OCI-LY1 (cell line): ENCODE data around the gene NOD1.
"Not testable (repeated sequence)": the region's sequence is repeated elsewhere in the genome, so short reads cannot be mapped to it uniquely, and the experiment has no call there.

ENCODE experiments used
- H2AFZ ChIP-seq: fragments of 200-600 bp; sonication (generic), shearing (Covaris generic); 2 replicates; pipeline ENCODE4 v1.6.0; 2014; ENCODE audit warnings: antibody characterized with exemption, mild to moderate bottlenecking, low read length
- H3F3A ChIP-seq: fragments of 200-600 bp; sonication (generic), shearing (Covaris generic); 2 replicates; pipeline ENCODE4 v1.6.0; 2014; ENCODE audit warnings: mild to moderate bottlenecking, antibody characterized with exemption, low read length, moderate library complexity; ENCODE audit not compliant: insufficient read depth
- H3K27ac ChIP-seq: fragments of 200-600 bp; sonication (generic); 2 replicates; pipeline ENCODE4 v1.5.1; 2014; ENCODE audit warnings: low read length, mixed run types, mild to moderate bottlenecking, low read depth; ENCODE audit not compliant: poor library complexity, severe bottlenecking
- H3K27me3 ChIP-seq: fragments of 200-600 bp; sonication (generic); 2 replicates; pipeline ENCODE4 v1.6.0; 2014; ENCODE audit warnings: antibody characterized with exemption, mild to moderate bottlenecking, low read length, moderate library complexity; ENCODE audit not compliant: insufficient read depth
- H3K36me3 ChIP-seq: fragments of 200-600 bp; sonication (generic); 2 replicates; pipeline ENCODE4 v1.6.1; 2014; ENCODE audit warnings: mild to moderate bottlenecking, antibody characterized with exemption, low read length, moderate library complexity, mixed read lengths; ENCODE audit not compliant: insufficient read depth
- H3K4me1 ChIP-seq: fragments of 200-600 bp; sonication (generic); 2 replicates; pipeline ENCODE4 v1.5.1; 2014; ENCODE audit warnings: mild to moderate bottlenecking, low read length, moderate library complexity; ENCODE audit not compliant: insufficient read depth, severe bottlenecking
- H3K4me2 ChIP-seq: fragments of 200-600 bp; sonication (generic), shearing (Covaris generic); 2 replicates; pipeline ENCODE4 v1.6.1; 2014; ENCODE audit warnings: low read length
- H3K4me3 ChIP-seq: fragments of 200-600 bp; sonication (generic); 2 replicates; pipeline ENCODE4 v1.5.1; 2014; ENCODE audit warnings: low read length, low read depth, mild to moderate bottlenecking, mixed read lengths; ENCODE audit not compliant: poor library complexity, severe bottlenecking
- H3K79me2 ChIP-seq: fragments of 200-600 bp; shearing (Covaris generic); 2 replicates; pipeline ENCODE4 v1.6.1; 2016; ENCODE audit warnings: mixed run types, low read length, mixed read lengths; ENCODE audit not compliant: insufficient read depth
- H3K9ac ChIP-seq: fragments of 200-600 bp; sonication (generic), shearing (Covaris generic); 2 replicates; pipeline ENCODE4 v1.6.1; 2014; ENCODE audit warnings: mild to moderate bottlenecking, low read length, mixed read lengths
- H3K9me2 ChIP-seq: fragments of 200-600 bp; sonication (generic), shearing (Covaris generic); 2 replicates; pipeline ENCODE4 v1.6.1; 2014; ENCODE audit warnings: low read depth, mild to moderate bottlenecking, low read length, mixed read lengths
- H3K9me3 ChIP-seq: fragments of 200-600 bp; shearing (Covaris generic); 2 replicates; pipeline ENCODE4 v1.6.1; 2014; ENCODE audit warnings: low read length, mixed read lengths
- H4K20me1 ChIP-seq: fragments of 200-600 bp; sonication (generic), shearing (Covaris generic); 2 replicates; pipeline ENCODE4 v1.6.0; 2016; ENCODE audit warnings: mild to moderate bottlenecking, low read length; ENCODE audit not compliant: insufficient read depth
- CTCF ChIP-seq: fragments of 200-600 bp; sonication (generic), shearing (Covaris generic); IDR thresholded peaks from 2 replicates; pipeline ENCODE4 v1.5.1; 2017; ENCODE audit warnings: mild to moderate bottlenecking, antibody characterized with exemption, low read length, moderate library complexity, mixed read lengths
- EZH2 ChIP-seq: fragments of 200-600 bp; sonication (generic), shearing (Covaris generic); IDR thresholded peaks from 2 replicates; pipeline ENCODE4 v1.8.0; 2017; ENCODE audit warnings: borderline replicate concordance, mixed run types, mild to moderate bottlenecking, antibody characterized with exemption, low read length, moderate library complexity, mixed read lengths

Gene NOD1

DNA sequence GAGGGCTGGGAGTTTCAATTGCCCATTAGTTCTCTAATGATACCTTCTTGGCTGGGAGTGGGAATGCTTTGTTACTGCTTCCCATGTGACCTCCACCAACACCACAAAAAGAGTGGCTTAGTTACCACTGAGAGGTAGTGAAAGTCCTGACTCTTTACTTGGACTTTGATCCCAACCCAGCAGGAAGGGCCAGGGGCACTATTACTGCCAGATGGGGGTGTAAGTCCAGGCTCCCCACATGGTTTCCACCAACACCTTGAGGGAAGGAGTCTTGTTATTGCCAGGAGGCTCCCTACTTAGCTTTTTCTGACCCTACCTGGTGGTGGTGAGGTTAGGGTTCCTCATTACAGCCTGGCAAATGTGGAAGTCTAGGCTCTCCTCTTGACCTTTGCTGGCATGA, 14.6 kb upstream of the NOD1 start:
- H3K4me1 ChIP-seq: no peaks in the 10 kb centered on the region
- H3K4me2 ChIP-seq: no peak overlapping the region
- H3K79me2 ChIP-seq: no peaks in the 10 kb centered on the region
- no peak overlapping the region for H2AFZ ChIP-seq
- H3K9me2 ChIP-seq: no peaks in the 10 kb centered on the region
- H3F3A ChIP-seq: no peaks in the 10 kb centered on the region
- H3K36me3 ChIP-seq: peaks cover 29% of the 10 kb centered on the region
- no peak overlapping the region for H3K4me3 ChIP-seq
- no peak overlapping the region for H3K9ac ChIP-seq
- no peak for TF ChIP-seq CTCF
- no peak for TF ChIP-seq EZH2
- H3K9me3 ChIP-seq: peaks cover 26% of the 10 kb centered on the region
- H3K27ac ChIP-seq: no peak overlapping the region
- no peaks in the 10 kb centered on the region for H4K20me1 ChIP-seq
- H3K27me3 ChIP-seq: no peaks in the 10 kb centered on the region

GRCh38 chr7:30491417-30491816, 12.8 kb upstream of the NOD1 start:
- Histone ChIP-seq H3K79me2 (no peaks in the 10 kb centered on the region), H3K27me3 (no peaks in the 10 kb centered on the region), H2AFZ (no peak overlapping the region), H3K9me3 (peaks cover 26% of the 10 kb centered on the region), H3K36me3 (peaks cover 16% of the 10 kb centered on the region), H3K4me3 (no peak overlapping the region), H3K9me2 (no peaks in the 10 kb centered on the region), H4K20me1 (no peaks in the 10 kb centered on the region), H3K4me1 (no peaks in the 10 kb centered on the region), H3K4me2 (no peak overlapping the region), H3F3A (no peaks in the 10 kb centered on the region), H3K27ac (no peak overlapping the region), H3K9ac (no peak overlapping the region)
- TF ChIP-seq EZH2 (no peak), CTCF (no peak)

DNA sequence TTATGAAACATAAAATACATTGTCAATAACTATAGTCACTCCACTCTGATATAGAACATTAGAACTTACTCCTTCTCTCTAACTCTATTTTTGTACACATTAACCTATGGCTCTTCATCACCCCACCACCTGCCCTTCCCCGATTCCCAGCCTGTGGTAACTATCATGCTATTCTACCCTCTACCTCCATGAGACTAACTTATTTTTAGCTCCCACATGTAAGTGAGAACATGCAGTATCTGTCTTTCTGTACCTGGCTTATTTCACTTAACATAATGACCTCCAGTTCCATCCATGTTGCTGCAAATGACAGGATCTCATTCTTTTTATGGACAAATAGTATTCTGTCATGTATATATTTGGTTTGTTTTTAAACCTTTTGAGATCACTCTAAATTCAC, 8.8 kb upstream of the NOD1 start:
- Histone ChIP-seq H3K36me3 (no peaks in the 10 kb centered on the region), H3K9ac (no peak overlapping the region), H4K20me1 (no peaks in the 10 kb centered on the region), H3K4me3 (no peak overlapping the region), H2AFZ (no peak overlapping the region), H3K27me3 (no peaks in the 10 kb centered on the region; the same call in 1 of the 2 replicates), H3K9me3 (peaks cover 20% of the 10 kb centered on the region), H3K79me2 (no peaks in the 10 kb centered on the region), H3K4me2 (no peak overlapping the region), H3K9me2 (no peaks in the 10 kb centered on the region), H3K27ac (no peak overlapping the region), H3K4me1 (no peaks in the 10 kb centered on the region), H3F3A (no peaks in the 10 kb centered on the region)
- TF ChIP-seq EZH2: no peak

DNA sequence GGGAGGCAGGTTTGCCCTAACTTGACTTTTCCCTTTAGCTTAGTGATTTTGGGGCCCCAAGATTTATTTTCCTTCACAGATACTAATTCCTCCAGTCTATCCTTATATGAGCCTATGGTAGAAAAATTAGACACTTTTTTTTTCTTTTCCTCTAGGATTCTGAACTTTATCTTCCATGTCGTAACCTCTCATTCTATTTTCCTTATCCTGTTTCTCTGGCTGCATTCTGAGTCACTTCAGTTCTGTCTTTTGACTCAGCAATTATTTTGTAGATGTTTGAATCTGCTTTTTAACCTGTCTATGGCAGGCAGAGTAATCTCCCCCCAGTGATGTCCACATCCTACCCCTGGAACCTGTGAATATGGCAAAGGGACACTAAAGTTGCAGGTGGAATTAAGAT, 7.1 kb upstream of the NOD1 start:
- no peaks in the 10 kb centered on the region for H4K20me1 ChIP-seq
- no peaks in the 10 kb centered on the region for H3K79me2 ChIP-seq
- H3K9me3 ChIP-seq: peaks cover 7% of the 10 kb centered on the region
- no peak overlapping the region for H3K27ac ChIP-seq
- no peaks in the 10 kb centered on the region for H3K9me2 ChIP-seq
- H3K4me2 ChIP-seq: no peak overlapping the region
- no peaks in the 10 kb centered on the region for H3F3A ChIP-seq
- H3K9ac ChIP-seq: no peak overlapping the region
- no peak overlapping the region for H2AFZ ChIP-seq
- TF ChIP-seq CTCF (no peak), EZH2 (no peak)
- H3K27me3 ChIP-seq: no peaks in the 10 kb centered on the region; the same call in 1 of the 2 replicates
- no peaks in the 10 kb centered on the region for H3K4me1 ChIP-seq
- H3K4me3 ChIP-seq: no peak overlapping the region
- no peaks in the 10 kb centered on the region for H3K36me3 ChIP-seq

GRCh38 chr7:30481416-30481815, 2.8 kb upstream of the NOD1 start:
- peaks cover 16% of the 10 kb centered on the region for H3K4me1 ChIP-seq
- H3K4me3 ChIP-seq, H4K20me1 ChIP-seq, H3K27me3 ChIP-seq, H3K9me2 ChIP-seq, H3K36me3 ChIP-seq, H3K4me2 ChIP-seq, H3K9me3 ChIP-seq, H3F3A ChIP-seq, H3K9ac ChIP-seq, H3K27ac ChIP-seq, H2AFZ ChIP-seq, H3K79me2 ChIP-seq: not testable (repeated sequence)
